ENCODE data around the gene SLC22A1. TPM values are rescaled to one million over a fixed set of nuclear protein-coding genes. Genes with fewer than 3 reads are reported as not detected.

Gene SLC22A1
- total and polyA plus RNA-seq, 4 donors, result 0.79 to 1,107 (median 439) TPM

GRCh38 chr6:160088784-160089533, 32.7 kb upstream of the SLC22A1 start:
- Histone ChIP-seq H3K4me3 (ENCODE audit: low read depth in 1 of 3, low read length in 3 of 3) (no peak overlapping the region), H3K4me1 (ENCODE audit: control insufficient read depth in 4 of 4, insufficient read depth in 4 of 4, low read length in 3 of 4) (peaks cover 10 to 49% (median 36%) of the 10 kb centered on the region in 4 donors), H3K27me3 (ENCODE audit: control insufficient read depth in 4 of 4, insufficient read depth in 4 of 4, low read length in 3 of 4) (no peaks in the 10 kb centered on the region), H3K36me3 (ENCODE audit: control insufficient read depth in 4 of 4, insufficient read depth in 3 of 4, low read depth in 1 of 4, low read length in 3 of 4) (peaks cover 3 to 58% (median 42%) of the 10 kb centered on the region in 4 donors), H3K27ac (ENCODE audit: low read depth in 1 of 2, low read length in 2 of 2) (peak overlapping the region in 1 of 2 donors; percentile 23), H3K9me3 (ENCODE audit: control insufficient read depth in 4 of 4, low read length in 3 of 4) (no peaks in the 10 kb centered on the region), H3K9ac (ENCODE audit: low read depth in 1 of 2, low read length in 2 of 2) (no peak overlapping the region)
- no peak for DNase-seq (ENCODE audit: low spot score)
- TF ChIP-seq GABPA (IDR thresholded peaks at IDR 0.05 in 1 of 2, conservative IDR thresholded peaks at IDR 0.05 in 1 of 2), result no peak
- no peak for TF ChIP-seq HNF4A (conservative IDR thresholded peaks at IDR 0.05)
- TF ChIP-seq REST (IDR thresholded peaks at IDR 0.05), result no peak
- no peak for TF ChIP-seq ATF3 (IDR thresholded peaks at IDR 0.05)
- no peak for TF ChIP-seq EGR1 (IDR thresholded peaks at IDR 0.05; ENCODE audit: low read depth in 2 of 2)
- TF ChIP-seq FOXA2 (IDR thresholded peaks at IDR 0.05), result no peak
- no peak for TF ChIP-seq RAD21 (IDR thresholded peaks at IDR 0.05)
- no peak for TF ChIP-seq CTCF (IDR thresholded peaks at IDR 0.05; ENCODE audit: low read depth, low read length, missing input control)
- no peak for TF ChIP-seq SP1 (IDR thresholded peaks at IDR 0.05)
- no peak for TF ChIP-seq NR2F2 (IDR thresholded peaks at IDR 0.05)
- TF ChIP-seq YY1 (IDR thresholded peaks at IDR 0.05), result no peak
- no peak for TF ChIP-seq ZBTB33 (IDR thresholded peaks at IDR 0.05)
- no peak for TF ChIP-seq FOXA1 (IDR thresholded peaks at IDR 0.05)
- TF ChIP-seq MAX (IDR thresholded peaks at IDR 0.05), result no peak
- no peak for TF ChIP-seq JUND (IDR thresholded peaks at IDR 0.05)
- no peak for TF ChIP-seq RXRA (IDR thresholded peaks at IDR 0.05)
- no peak for TF ChIP-seq TAF1 (conservative IDR thresholded peaks at IDR 0.05)
- no peak for TF ChIP-seq HNF4G (IDR thresholded peaks at IDR 0.05)
- WGBS, result 89% methylated on average over 21 of the region's 21 CpGs
